ENCODE data around the gene SLC35E1.

- TF ChIP-seq, protein P1, sequence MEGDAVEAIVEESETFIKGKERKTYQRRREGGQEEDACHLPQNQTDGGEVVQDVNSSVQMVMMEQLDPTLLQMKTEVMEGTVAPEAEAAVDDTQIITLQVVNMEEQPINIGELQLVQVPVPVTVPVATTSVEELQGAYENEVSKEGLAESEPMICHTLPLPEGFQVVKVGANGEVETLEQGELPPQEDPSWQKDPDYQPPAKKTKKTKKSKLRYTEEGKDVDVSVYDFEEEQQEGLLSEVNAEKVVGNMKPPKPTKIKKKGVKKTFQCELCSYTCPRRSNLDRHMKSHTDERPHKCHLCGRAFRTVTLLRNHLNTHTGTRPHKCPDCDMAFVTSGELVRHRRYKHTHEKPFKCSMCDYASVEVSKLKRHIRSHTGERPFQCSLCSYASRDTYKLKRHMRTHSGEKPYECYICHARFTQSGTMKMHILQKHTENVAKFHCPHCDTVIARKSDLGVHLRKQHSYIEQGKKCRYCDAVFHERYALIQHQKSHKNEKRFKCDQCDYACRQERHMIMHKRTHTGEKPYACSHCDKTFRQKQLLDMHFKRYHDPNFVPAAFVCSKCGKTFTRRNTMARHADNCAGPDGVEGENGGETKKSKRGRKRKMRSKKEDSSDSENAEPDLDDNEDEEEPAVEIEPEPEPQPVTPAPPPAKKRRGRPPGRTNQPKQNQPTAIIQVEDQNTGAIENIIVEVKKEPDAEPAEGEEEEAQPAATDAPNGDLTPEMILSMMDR (IDR thresholded peaks at IDR 0.05), result no peak
- TF ChIP-seq POLR2A (IDR thresholded peaks at IDR 0.05) (no peak), POLR2AphosphoS5 (IDR thresholded peaks at IDR 0.05; ENCODE audit: insufficient read depth in 1 of 2, low read depth in 1 of 2) (no peak)
Observed at GRCh38 chr19:16509141-16510061, 62.8 kb downstream of the SLC35E1 start.

Data from vagina (tissue), 2 donors.